Fibroblast of the aortic adventitia (primary cell): ENCODE measurements around the gene KLHL29. TPM values are rescaled to one million over a fixed set of nuclear protein-coding genes. Genes with fewer than 3 reads are reported as not detected.
A peak's percentile ranks its signal among the peaks of the same experiment; 100 is the strongest.

Experiments
- DNase-seq: peaks from one replicate; pipeline ENCODE4 v3.0.0-alpha.2; 2010; ENCODE audit warnings: low read depth
- H3K4me3 ChIP-seq: 2 replicates; pipeline ENCODE4 v1.5.1; 2011; ENCODE audit warnings: low read depth, mild to moderate bottlenecking, control low read depth, low read length, moderate library complexity
- total RNA-seq: library from RNA; depleted of rRNA; stranded (reverse); fragments of >200 nt; gene quantifications from 2 replicates; pipeline ENCODE4 v1.2.3, GENCODE V29; 2012; ENCODE audit warnings: low replicate concordance
- TF ChIP-seq, protein P1 (sequence below): IDR thresholded peaks from 2 replicates; pipeline ENCODE4 v1.5.1; 2011; ENCODE audit warnings: mild to moderate bottlenecking, low read length, control low read depth, inconsistent platforms; ENCODE audit not compliant: insufficient read depth

The KLHL29 gene
- total RNA-seq, 1 donor, result 4.7 TPM

DNA sequence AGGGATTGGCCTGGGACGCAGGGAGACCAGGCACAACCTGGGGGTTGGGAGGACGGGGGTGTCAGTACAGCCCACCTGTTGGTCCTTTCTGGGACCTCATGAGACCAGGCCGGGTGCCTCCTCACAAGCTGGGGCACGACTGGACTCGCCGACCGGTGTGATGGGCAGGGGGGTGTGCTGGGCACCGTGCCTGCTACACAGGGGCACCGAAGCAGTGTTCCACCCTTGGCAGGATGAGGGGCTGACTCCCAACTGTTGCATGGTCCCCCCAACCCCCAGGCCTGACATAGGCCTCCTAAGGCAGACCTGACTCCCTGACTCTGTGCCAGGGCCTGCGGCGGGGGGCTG is 285.2 kb downstream of the KLHL29 start:
- no peak overlapping the region for H3K4me3 ChIP-seq
- TF ChIP-seq, protein P1, sequence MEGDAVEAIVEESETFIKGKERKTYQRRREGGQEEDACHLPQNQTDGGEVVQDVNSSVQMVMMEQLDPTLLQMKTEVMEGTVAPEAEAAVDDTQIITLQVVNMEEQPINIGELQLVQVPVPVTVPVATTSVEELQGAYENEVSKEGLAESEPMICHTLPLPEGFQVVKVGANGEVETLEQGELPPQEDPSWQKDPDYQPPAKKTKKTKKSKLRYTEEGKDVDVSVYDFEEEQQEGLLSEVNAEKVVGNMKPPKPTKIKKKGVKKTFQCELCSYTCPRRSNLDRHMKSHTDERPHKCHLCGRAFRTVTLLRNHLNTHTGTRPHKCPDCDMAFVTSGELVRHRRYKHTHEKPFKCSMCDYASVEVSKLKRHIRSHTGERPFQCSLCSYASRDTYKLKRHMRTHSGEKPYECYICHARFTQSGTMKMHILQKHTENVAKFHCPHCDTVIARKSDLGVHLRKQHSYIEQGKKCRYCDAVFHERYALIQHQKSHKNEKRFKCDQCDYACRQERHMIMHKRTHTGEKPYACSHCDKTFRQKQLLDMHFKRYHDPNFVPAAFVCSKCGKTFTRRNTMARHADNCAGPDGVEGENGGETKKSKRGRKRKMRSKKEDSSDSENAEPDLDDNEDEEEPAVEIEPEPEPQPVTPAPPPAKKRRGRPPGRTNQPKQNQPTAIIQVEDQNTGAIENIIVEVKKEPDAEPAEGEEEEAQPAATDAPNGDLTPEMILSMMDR, result no peak
- DNase-seq, result no peak

DNA sequence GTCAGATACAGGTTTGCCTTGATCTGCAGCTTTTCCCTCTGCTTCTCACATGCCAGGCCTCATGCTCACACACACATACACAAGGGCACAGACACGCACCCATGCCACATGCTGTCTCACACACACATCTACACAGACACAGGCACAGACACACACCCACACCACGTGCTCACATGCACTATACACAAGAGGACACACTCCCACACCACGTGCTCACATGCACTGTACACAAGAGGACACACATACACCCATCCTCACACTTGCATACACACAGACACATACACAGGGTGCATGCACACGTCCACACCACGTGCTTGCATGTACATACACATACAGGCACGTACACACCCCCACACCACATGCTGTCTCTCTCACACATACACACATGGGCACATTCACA is 288.1 kb downstream of the KLHL29 start:
- TF ChIP-seq, protein P1, result no peak
- no peak for DNase-seq
- no peak overlapping the region for H3K4me3 ChIP-seq

DNA sequence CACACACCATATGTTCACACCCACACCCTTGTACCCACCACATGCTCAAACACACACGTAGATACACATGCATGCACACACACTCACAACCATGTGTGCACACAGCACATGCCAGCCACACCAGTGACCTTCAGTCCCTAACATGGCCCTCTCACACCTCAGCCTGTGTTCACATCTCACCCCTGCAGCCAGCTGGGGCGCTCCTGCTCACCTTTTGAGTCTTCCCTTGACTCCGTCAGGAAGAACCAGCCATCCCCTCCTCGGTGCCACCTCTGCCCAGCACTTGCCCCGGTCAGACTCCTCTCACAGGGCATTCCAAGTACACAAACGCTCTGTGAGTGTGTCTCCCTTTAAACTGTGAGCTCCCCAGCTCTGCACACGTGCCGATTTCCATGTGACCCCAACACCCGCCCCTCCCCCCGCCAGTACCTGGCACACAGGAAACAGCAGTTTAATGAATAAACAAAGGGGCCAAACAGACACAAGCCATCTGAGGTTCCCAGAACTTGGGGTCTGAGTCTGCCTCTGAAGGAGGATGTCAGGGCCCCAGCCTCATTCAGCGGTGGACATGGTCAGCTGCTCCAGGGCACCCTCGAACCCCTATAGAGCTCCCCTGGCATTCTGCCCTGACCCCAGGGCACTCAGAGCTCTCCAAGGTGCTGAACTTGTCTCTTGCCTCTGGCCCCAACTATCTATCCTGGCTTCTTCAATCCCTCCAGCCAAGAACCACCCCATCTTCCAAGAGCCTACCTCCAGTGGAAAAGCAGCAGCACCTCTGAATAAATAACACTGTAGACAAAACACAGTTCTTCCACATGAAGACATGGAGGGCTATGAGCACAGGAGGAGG is 289.1 kb downstream of the KLHL29 start:
- TF ChIP-seq, protein P1, result no peak
- no peak overlapping the region for H3K4me3 ChIP-seq
- no peak for DNase-seq

DNA sequence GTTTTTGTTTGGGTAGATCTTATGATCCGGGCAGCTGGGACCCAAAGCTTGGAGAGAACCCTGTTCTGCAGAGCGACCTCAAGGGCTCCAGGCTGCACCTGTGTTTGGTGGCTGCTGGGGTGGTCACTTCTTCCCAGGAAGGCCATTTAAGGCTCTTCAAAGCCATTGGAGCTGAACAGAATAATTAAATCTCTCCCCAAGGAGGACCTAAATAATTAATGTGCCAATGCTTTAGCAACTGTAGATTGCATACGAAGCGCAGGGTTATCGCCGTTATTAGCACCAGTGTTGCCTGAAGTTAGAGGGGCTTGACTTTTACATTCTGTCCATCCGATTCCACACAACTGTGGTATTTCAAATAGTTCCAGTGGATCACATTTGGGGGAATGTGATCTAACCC is 290.5 kb downstream of the KLHL29 start:
- H3K4me3 ChIP-seq, result no peak overlapping the region
- DNase-seq, result no peak
- TF ChIP-seq, protein P1, result no peak

DNA sequence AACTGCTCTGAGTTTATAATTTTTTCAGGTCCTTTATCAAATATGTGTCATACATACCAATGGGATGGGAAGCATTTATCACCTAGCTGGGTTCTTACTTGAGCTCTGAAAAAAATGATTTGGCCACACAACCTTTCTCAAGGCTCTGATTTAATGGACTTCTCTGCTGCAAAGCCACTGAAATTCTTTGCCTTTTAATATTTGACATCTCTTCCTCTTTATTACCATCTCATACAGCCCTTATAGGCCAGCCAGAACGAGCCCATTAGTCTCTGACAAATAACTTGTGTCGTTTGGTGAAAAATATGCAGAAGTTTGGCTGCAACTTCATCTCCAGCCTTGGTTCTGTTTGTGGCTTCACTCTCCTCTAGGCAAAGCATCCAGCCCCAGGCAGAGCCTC is 292.9 kb downstream of the KLHL29 start:
- DNase-seq, result peak; percentile 25
- no peak overlapping the region for H3K4me3 ChIP-seq
- TF ChIP-seq, protein P1, result no peak

DNA sequence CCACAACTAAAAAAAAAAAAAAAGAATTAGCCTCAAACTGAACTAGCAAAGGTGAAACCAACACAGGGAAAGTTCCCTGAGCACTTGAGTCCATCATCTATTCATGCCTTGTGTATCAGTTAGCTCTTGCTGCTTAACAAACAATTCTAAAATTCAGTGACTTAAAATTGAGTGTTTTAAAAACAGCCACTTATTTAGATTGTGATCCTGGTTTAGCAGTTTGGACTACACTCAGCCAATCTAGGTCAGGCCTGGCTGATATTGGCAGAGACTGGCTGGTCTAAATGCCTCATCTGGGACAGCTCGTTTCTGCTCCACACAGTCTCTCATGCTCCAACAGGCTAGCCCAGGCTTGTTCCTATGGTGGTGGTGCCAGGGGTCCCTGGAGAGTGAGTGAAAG is 294.1 kb downstream of the KLHL29 start:
- DNase-seq, result no peak
- no peak overlapping the region for H3K4me3 ChIP-seq

More for the DNA sequence above, 294.1 kb downstream of the KLHL29 start:
- TF ChIP-seq, protein P1, result no peak
